UCSD-AML1 (cell line): ENCODE data around the gene RNF187.

Source experiments
- DNase-seq: peaks from one replicate; lab custom pipeline; 2025; ENCODE audit not compliant: unreplicated experiment; lab: John Stamatoyannopoulos, UW

RNF187 gene

GRCh38 chr1:228487336-228488124, at the start of gene RNF187:
TSS of gene RNF187 (plus strand) at chr1:228487382.
- DNase-seq = peak; percentile 57

- no peak for DNase-seq
Measured at GRCh38 chr1:228437424-228437962, 49.7 kb upstream of the RNF187 start.

GRCh38 chr1:228438266-228438665, 48.9 kb upstream of the RNF187 start:
- no peak for DNase-seq

- DNase-seq = no peak
Measured at GRCh38 chr1:228440761-228441500, 46.3 kb upstream of the RNF187 start.

GRCh38 chr1:228443395-228443794, 43.8 kb upstream of the RNF187 start:
- no peak for DNase-seq

GRCh38 chr1:228445490-228445842, 41.7 kb upstream of the RNF187 start:
- DNase-seq = no peak

GRCh38 chr1:228445843-228446650, 41.1 kb upstream of the RNF187 start:
- no peak for DNase-seq

GRCh38 chr1:228446852-228447251, 40.3 kb upstream of the RNF187 start:
- DNase-seq = no peak

- no peak for DNase-seq
Measured at GRCh38 chr1:228448372-228448771, 38.8 kb upstream of the RNF187 start.

GRCh38 chr1:228450200-228450599, 37.0 kb upstream of the RNF187 start:
- no peak for DNase-seq

GRCh38 chr1:228452194-228453021, 34.8 kb upstream of the RNF187 start:
- DNase-seq = no peak

- DNase-seq = no peak
Measured at GRCh38 chr1:228453022-228453560, 34.1 kb upstream of the RNF187 start.

GRCh38 chr1:228453614-228454013, 33.6 kb upstream of the RNF187 start:
- no peak for DNase-seq

- no peak for DNase-seq
Measured at GRCh38 chr1:228454238-228454637, 32.9 kb upstream of the RNF187 start.

- no peak for DNase-seq
Measured at GRCh38 chr1:228455715-228456114, 31.5 kb upstream of the RNF187 start.

- no peak for DNase-seq
Measured at GRCh38 chr1:228456252-228457016, 30.7 kb upstream of the RNF187 start.

GRCh38 chr1:228457017-228457395, 30.2 kb upstream of the RNF187 start:
- DNase-seq = no peak

- DNase-seq = no peak
Measured at GRCh38 chr1:228457396-228458176, 29.6 kb upstream of the RNF187 start.
